Stomach smooth muscle (tissue), 2 donors: ENCODE data around the gene PHF8.

Source experiments
- H3K27ac ChIP-seq: one replicate; pipeline ENCODE4 v1.7.0; 2013; ENCODE audit warnings: mild to moderate bottlenecking, low read length, inconsistent platforms
- H3K27me3 ChIP-seq, 2 donors: one replicate each; pipeline ENCODE4 v1.7.0; 2013; ENCODE audit warnings: low read length in 2 of 2; ENCODE audit not compliant: insufficient read depth in 2 of 2, control insufficient read depth in 1 of 2
- H3K36me3 ChIP-seq, 2 donors: one replicate each; pipeline ENCODE4 v1.7.0; 2013; ENCODE audit warnings: low read length in 2 of 2; ENCODE audit not compliant: control insufficient read depth in 2 of 2, insufficient read depth in 2 of 2
- H3K4me1 ChIP-seq: one replicate; pipeline ENCODE4 v1.7.0; 2013; ENCODE audit warnings: low read length; ENCODE audit not compliant: control insufficient read depth, insufficient read depth
- H3K4me3 ChIP-seq, 2 donors: one replicate each; pipeline ENCODE4 v1.7.0; 2013; ENCODE audit warnings: low read length in 2 of 2
- H3K9ac ChIP-seq, 2 donors: one replicate each; pipeline ENCODE4 v1.7.0; 2013; ENCODE audit warnings: low read length in 2 of 2, mild to moderate bottlenecking in 1 of 2
- H3K9me3 ChIP-seq, 2 donors: one replicate each; pipeline ENCODE4 v1.7.0; 2013; ENCODE audit warnings: low read length in 2 of 2; ENCODE audit not compliant: control insufficient read depth in 2 of 2
- donor health status: healthy.
- donor health status: Pancreatic carcinoma.

PHF8 gene

GRCh38 chrX:54029529-54030143 is 14.6 kb downstream of the PHF8 start:
- Histone ChIP-seq H3K9me3 (no peaks in the 10 kb centered on the region), H3K9ac (no peak overlapping the region), H3K36me3 (peaks cover 21 to 29% of the 10 kb centered on the region in 2 donors), H3K4me3 (no peak overlapping the region), H3K4me1 (no peaks in the 10 kb centered on the region), H3K27ac (no peak overlapping the region), H3K27me3 (peaks cover 0 to 10% of the 10 kb centered on the region in 2 donors)

- H3K4me3 ChIP-seq, result no peak overlapping the region
- H3K9me3 ChIP-seq, result no peaks in the 10 kb centered on the region
- peaks cover 19 to 22% of the 10 kb centered on the region in 2 donors for H3K36me3 ChIP-seq
- H3K27me3 ChIP-seq, result peaks cover 0 to 10% of the 10 kb centered on the region in 2 donors
- H3K4me1 ChIP-seq, result no peaks in the 10 kb centered on the region
- no peak overlapping the region for H3K9ac ChIP-seq
- no peak overlapping the region for H3K27ac ChIP-seq
Measured at GRCh38 chrX:54024350-54024749, 19.9 kb downstream of the PHF8 start.

- no peaks in the 10 kb centered on the region for H3K4me1 ChIP-seq
- H3K4me3 ChIP-seq, result no peak overlapping the region
- H3K27ac ChIP-seq, result no peak overlapping the region
- H3K27me3 ChIP-seq, result no peaks in the 10 kb centered on the region
- H3K36me3 ChIP-seq, result peaks cover 9 to 16% of the 10 kb centered on the region in 2 donors
- H3K9me3 ChIP-seq, result no peaks in the 10 kb centered on the region
- H3K9ac ChIP-seq, result no peak overlapping the region
Measured at GRCh38 chrX:54012830-54013500, 31.3 kb downstream of the PHF8 start.

- H3K9ac ChIP-seq, result no peak overlapping the region
- H3K36me3 ChIP-seq, result peaks cover 2 to 5% of the 10 kb centered on the region in 2 donors
Measured at GRCh38 chrX:54007682-54008081, 36.6 kb downstream of the PHF8 start.

GRCh38 chrX:53997724-53998123 is 46.5 kb downstream of the PHF8 start:
- Histone ChIP-seq H3K9me3 (no peaks in the 10 kb centered on the region), H3K4me1 (no peaks in the 10 kb centered on the region), H3K4me3 (no peak overlapping the region), H3K36me3 (peaks cover 26 to 34% of the 10 kb centered on the region in 2 donors), H3K27ac (no peak overlapping the region), H3K27me3 (peaks cover 0 to 2% of the 10 kb centered on the region in 2 donors), H3K9ac (no peak overlapping the region)

More at GRCh38 chrX:54007682-54008081, 36.6 kb downstream of the PHF8 start:
- H3K27me3 ChIP-seq, result no peaks in the 10 kb centered on the region
- H3K27ac ChIP-seq, result no peak overlapping the region
- no peak overlapping the region for H3K4me3 ChIP-seq
- no peaks in the 10 kb centered on the region for H3K9me3 ChIP-seq
- H3K4me1 ChIP-seq, result no peaks in the 10 kb centered on the region

- H3K27ac ChIP-seq, result no peak overlapping the region
- H3K9ac ChIP-seq, result no peak overlapping the region
- H3K27me3 ChIP-seq, result no peaks in the 10 kb centered on the region
- no peaks in the 10 kb centered on the region for H3K4me1 ChIP-seq
- H3K9me3 ChIP-seq, result peaks cover 0 to 2% of the 10 kb centered on the region in 2 donors
- peaks cover 18 to 21% of the 10 kb centered on the region in 2 donors for H3K36me3 ChIP-seq
- no peak overlapping the region for H3K4me3 ChIP-seq
Measured at GRCh38 chrX:53992589-53992988, 51.7 kb downstream of the PHF8 start.

- Histone ChIP-seq H3K4me3 (no peak overlapping the region), H3K36me3 (peaks cover 19 to 21% of the 10 kb centered on the region in 2 donors), H3K9ac (no peak overlapping the region), H3K9me3 (peaks cover 0 to 2% of the 10 kb centered on the region in 2 donors), H3K27me3 (no peaks in the 10 kb centered on the region), H3K27ac (no peak overlapping the region), H3K4me1 (no peaks in the 10 kb centered on the region)
Measured at GRCh38 chrX:53990171-53990570, 54.1 kb downstream of the PHF8 start.

GRCh38 chrX:53984895-53985294 is 59.4 kb downstream of the PHF8 start:
- peaks cover 0 to 2% of the 10 kb centered on the region in 2 donors for H3K27me3 ChIP-seq
- peaks cover 10 to 16% of the 10 kb centered on the region in 2 donors for H3K36me3 ChIP-seq
- H3K4me1 ChIP-seq, result no peaks in the 10 kb centered on the region
- H3K27ac ChIP-seq, result no peak overlapping the region
- no peaks in the 10 kb centered on the region for H3K9me3 ChIP-seq
- H3K4me3 ChIP-seq, result no peak overlapping the region
- H3K9ac ChIP-seq, result no peak overlapping the region

GRCh38 chrX:53974529-53974928 is 69.7 kb downstream of the PHF8 start:
- H3K4me3 ChIP-seq, result no peak overlapping the region
- H3K36me3 ChIP-seq, result peaks cover 5 to 7% of the 10 kb centered on the region in 2 donors
- H3K27ac ChIP-seq, result no peak overlapping the region
- H3K9me3 ChIP-seq, result peaks cover 0 to 1% of the 10 kb centered on the region in 2 donors
- H3K9ac ChIP-seq, result no peak overlapping the region
- no peaks in the 10 kb centered on the region for H3K4me1 ChIP-seq
- no peaks in the 10 kb centered on the region for H3K27me3 ChIP-seq

- Histone ChIP-seq H3K9me3 (peaks cover 0 to 2% of the 10 kb centered on the region in 2 donors), H3K4me1 (no peaks in the 10 kb centered on the region), H3K9ac (no peak overlapping the region), H3K36me3 (peaks cover 2 to 3% of the 10 kb centered on the region in 2 donors), H3K4me3 (no peak overlapping the region), H3K27ac (no peak overlapping the region), H3K27me3 (no peaks in the 10 kb centered on the region)
Measured at GRCh38 chrX:53969540-53969939, 74.7 kb downstream of the PHF8 start.
